GM12864 (cell line): Measurements from ENCODE around the gene NR1I3.

Experiments
- DNase-seq: peaks from one replicate; pipeline ENCODE4 v3.0.0-alpha.2; 2011; ENCODE audit warnings: low read depth
- H3K4me3 ChIP-seq: 2 replicates; pipeline ENCODE4 v1.5.1; 2011; ENCODE audit warnings: mild to moderate bottlenecking, low read depth, low read length, control low read depth
- TF ChIP-seq, protein P1 (sequence below): IDR thresholded peaks from 2 replicates; pipeline ENCODE4 v1.5.1; 2011; ENCODE audit warnings: low read depth, mild to moderate bottlenecking, moderate library complexity, low read length, control low read depth, inconsistent platforms; ENCODE audit errors: missing control alignments

Gene NR1I3

DNA sequence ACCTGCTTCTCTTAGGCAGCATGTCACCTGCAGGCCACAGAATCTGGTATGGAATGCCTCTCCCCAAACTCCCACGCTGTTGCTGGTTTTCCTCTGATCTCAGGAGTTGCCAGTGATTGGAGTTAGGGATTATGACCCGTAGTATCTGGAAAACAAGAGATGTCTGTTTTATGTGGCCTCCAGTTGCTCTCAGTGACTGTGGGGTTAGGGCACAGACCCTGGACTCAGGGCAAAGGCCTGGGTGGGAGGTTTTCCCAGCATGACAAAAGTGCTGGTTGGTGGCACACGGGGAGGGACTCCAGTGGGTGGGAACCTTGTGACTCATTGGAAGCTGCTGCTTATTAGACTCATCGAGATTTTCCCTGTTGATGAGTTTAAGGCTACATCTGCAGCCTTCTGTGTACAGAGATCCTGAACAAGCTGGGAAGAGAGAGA lies at the start of gene NR1I3:
Gene NR1I3 (minus strand): TSS at position 165 of the 435 bp plus-strand sequence. CDS start 1,638 bp downstream, outside the sequence.
- H3K4me3 ChIP-seq: no peak within 1 kb of the TSS
- TF ChIP-seq, protein P1, sequence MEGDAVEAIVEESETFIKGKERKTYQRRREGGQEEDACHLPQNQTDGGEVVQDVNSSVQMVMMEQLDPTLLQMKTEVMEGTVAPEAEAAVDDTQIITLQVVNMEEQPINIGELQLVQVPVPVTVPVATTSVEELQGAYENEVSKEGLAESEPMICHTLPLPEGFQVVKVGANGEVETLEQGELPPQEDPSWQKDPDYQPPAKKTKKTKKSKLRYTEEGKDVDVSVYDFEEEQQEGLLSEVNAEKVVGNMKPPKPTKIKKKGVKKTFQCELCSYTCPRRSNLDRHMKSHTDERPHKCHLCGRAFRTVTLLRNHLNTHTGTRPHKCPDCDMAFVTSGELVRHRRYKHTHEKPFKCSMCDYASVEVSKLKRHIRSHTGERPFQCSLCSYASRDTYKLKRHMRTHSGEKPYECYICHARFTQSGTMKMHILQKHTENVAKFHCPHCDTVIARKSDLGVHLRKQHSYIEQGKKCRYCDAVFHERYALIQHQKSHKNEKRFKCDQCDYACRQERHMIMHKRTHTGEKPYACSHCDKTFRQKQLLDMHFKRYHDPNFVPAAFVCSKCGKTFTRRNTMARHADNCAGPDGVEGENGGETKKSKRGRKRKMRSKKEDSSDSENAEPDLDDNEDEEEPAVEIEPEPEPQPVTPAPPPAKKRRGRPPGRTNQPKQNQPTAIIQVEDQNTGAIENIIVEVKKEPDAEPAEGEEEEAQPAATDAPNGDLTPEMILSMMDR: no peak

GRCh38 chr1:161287482-161288054 lies 49.6 kb upstream of the NR1I3 start:
- no peak for DNase-seq
- TF ChIP-seq, protein P1: no peak
- no peak overlapping the region for H3K4me3 ChIP-seq

More for the DNA sequence above, at the start of gene NR1I3:
- DNase-seq: no peak

DNA sequence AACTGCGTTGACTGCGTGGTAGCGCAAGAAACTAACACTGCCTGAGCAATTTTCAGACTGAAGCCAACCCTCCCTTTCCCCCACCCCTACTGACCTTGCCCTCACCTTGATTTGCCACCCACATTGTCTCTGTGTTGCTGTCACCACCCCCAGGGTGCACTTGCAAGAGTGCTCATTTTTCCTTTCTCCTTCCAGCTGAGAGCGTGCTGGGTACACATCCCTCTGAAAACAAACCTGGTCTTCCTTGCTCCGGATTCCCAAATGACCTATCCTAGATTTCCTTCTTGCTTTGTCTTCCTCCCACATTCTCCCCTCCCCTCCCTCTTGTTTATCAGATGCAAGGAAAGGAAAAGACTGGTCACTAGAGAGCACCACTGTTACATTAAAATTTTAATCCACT lies 47.5 kb upstream of the NR1I3 start:
- no peak for DNase-seq
- TF ChIP-seq, protein P1: no peak
- H3K4me3 ChIP-seq: no peak overlapping the region

DNA sequence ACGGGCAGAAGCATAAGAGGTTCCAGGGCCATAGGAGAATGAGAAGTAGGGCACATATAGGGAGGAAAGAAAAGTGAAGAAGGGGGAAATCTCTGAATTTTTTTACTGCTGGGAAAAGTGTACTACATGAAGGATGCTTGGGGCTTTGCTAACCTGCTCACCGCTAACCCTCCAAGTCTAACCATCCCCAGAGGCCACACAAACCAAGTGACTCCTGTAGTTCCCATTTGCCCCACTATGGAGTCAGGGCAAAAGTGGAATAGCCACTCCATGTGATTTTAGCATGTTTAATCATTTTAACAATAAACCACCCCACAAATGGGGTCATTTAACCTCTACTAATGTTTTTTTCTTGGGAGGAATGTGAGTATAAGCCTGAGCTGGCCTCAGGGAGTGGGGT lies 47.1 kb upstream of the NR1I3 start:
- no peak overlapping the region for H3K4me3 ChIP-seq
- TF ChIP-seq, protein P1: no peak
- no peak for DNase-seq

DNA sequence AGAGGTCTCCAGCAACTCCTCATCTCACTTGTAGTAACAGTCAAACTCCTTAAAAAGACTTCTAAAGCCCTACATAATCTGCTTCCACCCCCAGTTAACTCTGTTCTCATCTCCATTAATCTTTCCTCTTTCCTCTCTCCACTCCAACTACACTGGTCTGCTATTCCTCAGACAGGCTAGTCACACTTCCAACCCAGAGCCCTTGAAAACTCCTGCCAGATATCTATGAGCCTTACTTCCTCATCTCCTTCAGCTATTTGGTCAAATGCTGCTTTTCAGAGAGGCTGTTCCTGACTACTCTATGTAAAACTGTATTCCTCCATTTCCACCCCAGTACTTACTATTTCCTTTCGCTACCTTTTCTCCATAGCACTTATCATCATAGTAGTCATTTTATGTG lies 45.0 kb upstream of the NR1I3 start:
- TF ChIP-seq, protein P1: no peak
- H3K4me3 ChIP-seq: no peak overlapping the region
- DNase-seq: no peak

DNA sequence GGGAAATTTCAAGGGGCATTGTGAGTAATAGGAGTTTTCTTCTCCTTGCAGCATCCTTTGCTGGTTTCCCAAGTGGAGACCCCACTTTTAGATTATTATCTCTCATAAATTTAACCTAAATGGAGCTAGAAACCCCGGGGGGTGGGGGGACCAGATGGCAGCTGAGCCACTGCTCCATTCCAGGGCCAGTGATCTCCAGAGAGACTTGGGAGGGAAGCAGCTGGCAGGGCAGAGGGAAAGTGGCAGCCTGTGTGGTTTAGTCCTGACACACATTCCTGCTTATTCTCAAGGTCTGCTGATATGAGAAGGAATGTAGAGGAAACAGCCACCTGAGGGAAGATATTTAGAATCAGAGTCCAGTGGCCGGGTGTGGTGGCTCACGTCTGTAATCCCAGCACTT lies 36.9 kb upstream of the NR1I3 start:
- TF ChIP-seq, protein P1: no peak
- H3K4me3 ChIP-seq: no peak overlapping the region
- DNase-seq: no peak

DNA sequence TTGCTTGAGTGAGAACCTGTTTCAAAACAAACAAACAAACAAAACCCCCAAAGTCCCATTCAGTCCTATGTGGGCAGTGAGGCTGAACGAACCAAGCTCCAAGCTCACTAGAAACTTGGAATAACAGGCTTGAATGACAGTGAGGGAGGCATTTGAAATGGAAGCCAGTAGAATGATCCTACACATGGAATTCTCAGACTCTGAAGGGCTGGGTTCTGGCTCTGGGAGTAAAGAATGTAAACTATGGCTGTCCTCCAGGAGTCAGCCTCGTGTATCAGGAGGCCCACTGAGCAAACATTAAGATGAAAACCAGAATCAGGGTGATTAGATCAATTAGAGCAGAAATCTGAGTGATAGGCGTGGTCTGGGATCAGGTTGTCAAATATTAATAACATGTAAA lies 35.4 kb upstream of the NR1I3 start:
- no peak overlapping the region for H3K4me3 ChIP-seq
- TF ChIP-seq, protein P1: no peak
- DNase-seq: no peak
